Measurements from ENCODE around the gene TNFRSF13B.

DNA sequence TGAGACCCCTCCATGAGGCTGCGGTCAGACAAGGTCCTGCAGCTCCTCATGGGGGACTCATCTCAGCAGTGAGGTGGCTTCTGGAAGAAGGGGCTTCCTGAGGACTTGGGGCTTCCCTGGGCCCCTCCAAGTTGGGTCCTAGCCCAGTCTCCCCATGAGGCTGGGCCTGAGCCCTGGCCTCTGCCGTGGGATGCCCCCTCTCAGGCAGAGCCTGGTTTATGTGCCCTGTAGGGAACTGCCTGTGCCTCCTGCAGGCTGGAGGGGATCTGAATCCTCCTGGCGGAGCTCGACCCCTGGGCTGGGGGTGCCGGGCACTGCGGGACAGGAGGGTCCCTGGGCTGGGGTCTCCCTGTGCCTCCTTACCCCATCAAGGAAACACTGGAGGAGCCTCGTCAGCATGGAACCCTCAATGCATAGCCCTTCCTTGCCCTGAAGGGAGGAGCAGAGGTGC is 45.8 kb downstream of the TNFRSF13B start:
- TF ChIP-seq POLR2A (IDR thresholded peaks at IDR 0.05) (no peak), EP300 (IDR thresholded peaks at IDR 0.05) (no peak)
- TF ChIP-seq, protein P1, sequence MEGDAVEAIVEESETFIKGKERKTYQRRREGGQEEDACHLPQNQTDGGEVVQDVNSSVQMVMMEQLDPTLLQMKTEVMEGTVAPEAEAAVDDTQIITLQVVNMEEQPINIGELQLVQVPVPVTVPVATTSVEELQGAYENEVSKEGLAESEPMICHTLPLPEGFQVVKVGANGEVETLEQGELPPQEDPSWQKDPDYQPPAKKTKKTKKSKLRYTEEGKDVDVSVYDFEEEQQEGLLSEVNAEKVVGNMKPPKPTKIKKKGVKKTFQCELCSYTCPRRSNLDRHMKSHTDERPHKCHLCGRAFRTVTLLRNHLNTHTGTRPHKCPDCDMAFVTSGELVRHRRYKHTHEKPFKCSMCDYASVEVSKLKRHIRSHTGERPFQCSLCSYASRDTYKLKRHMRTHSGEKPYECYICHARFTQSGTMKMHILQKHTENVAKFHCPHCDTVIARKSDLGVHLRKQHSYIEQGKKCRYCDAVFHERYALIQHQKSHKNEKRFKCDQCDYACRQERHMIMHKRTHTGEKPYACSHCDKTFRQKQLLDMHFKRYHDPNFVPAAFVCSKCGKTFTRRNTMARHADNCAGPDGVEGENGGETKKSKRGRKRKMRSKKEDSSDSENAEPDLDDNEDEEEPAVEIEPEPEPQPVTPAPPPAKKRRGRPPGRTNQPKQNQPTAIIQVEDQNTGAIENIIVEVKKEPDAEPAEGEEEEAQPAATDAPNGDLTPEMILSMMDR (IDR thresholded peaks at IDR 0.05) = no peak
